Heart left ventricle (tissue), 13 donors: ENCODE data around the gene KRT2.

Source experiments
- POLR2A ChIP-seq, 2 donors: fragments of 450-650 bp; IDR thresholded peaks; one replicate each; pipeline ENCODE4 v1.6.1; 2017; ENCODE audit warnings: antibody characterized with exemption in 2 of 2, mild to moderate bottlenecking in 2 of 2, moderate library complexity in 2 of 2
- TF ChIP-seq, protein P1 (sequence below), 12 donors: fragments of 200-600 bp; sonication (generic) in 4 of 12; IDR thresholded peaks; one replicate each; pipeline versions ENCODE4 v1.5.0 to v1.8.0; 2018 to 2022; ENCODE audit warnings: antibody characterized with exemption in 12 of 12, mild to moderate bottlenecking in 5 of 12
- donor health status: ischemic (EF 13 %, LVEDD 7.1; RV severe dilation, severe dysfunction).
- donor health status: DM: no; HTN: yes; CAD: no.
- donor health status: DM: no; HTN: no; CAD: no.
- donor health status: ischemic (EF 25% LVEDD 6.9; RV normal size, moderate dysfunction).
- donor health status: ischemic (EF 25% LVEDD 5.7; RV mildly dilated, moderate dysfunction).
- donor health status: ischemic (EF 35%, LVEDD 5.7; RV mildly dilated, moderate dysfunction).
- donor health status: nonischemic (EF 11% LVEDD 7.7; RV severe dilation, severe dysfunction).
- donor health status: DM: yes; HTN: yes; CAD: no.
- donor health status: PGD.
- donor health status: ischemic (EF 29% LVEDD 5.4; RV normal size, mild dysfunction).
- donor health status: nonischemic (EF 23%, LVEDD 6.1; RV moderate dilation, normal function).

DNA sequence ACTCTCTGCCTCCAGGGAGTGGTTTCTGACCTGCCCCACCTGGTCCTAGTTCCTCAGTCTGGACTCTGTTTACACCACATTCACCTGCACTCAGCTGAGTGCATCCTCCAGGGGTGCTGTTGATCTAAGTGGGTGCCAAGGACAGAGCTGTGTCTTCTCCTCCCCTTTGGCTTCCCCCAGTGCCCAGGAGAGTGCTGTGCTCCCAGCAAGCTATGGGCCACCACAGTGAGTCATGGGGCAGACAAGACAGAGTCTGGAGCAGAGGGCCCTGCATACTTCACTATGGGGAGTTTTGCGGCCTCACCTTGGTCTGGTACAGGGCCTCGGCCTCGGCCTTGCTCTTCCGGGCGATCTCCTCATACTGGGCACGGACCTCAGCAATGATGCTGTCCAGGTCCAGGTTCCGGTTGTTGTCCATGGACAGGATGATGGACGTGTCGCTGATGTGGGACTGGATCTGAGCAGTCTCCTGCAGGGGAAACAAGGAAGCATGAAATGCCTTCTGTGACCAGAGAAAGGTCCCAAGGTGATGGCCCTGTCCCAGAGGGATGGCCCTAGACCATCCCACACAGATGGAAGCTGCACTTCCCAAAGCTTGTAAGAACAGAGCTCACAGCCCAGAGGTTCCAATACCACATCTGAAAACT lies 38.5 kb downstream of the KRT2 start:
- TF ChIP-seq, protein P1, sequence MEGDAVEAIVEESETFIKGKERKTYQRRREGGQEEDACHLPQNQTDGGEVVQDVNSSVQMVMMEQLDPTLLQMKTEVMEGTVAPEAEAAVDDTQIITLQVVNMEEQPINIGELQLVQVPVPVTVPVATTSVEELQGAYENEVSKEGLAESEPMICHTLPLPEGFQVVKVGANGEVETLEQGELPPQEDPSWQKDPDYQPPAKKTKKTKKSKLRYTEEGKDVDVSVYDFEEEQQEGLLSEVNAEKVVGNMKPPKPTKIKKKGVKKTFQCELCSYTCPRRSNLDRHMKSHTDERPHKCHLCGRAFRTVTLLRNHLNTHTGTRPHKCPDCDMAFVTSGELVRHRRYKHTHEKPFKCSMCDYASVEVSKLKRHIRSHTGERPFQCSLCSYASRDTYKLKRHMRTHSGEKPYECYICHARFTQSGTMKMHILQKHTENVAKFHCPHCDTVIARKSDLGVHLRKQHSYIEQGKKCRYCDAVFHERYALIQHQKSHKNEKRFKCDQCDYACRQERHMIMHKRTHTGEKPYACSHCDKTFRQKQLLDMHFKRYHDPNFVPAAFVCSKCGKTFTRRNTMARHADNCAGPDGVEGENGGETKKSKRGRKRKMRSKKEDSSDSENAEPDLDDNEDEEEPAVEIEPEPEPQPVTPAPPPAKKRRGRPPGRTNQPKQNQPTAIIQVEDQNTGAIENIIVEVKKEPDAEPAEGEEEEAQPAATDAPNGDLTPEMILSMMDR (IDR thresholded peaks at IDR 0.05), result no peak
- TF ChIP-seq POLR2A (IDR thresholded peaks at IDR 0.05), result no peak
